OCI-LY1 (cell line): ENCODE results near the gene PKN1.
"Not testable (repeated sequence)": the region's sequence is repeated elsewhere in the genome, so short reads cannot be mapped to it uniquely, and the experiment has no call there.

Source experiments
- CTCF ChIP-seq: fragments of 200-600 bp; sonication (generic), shearing (Covaris generic); IDR thresholded peaks from 2 replicates; pipeline ENCODE4 v1.5.1; 2017; ENCODE audit warnings: mild to moderate bottlenecking, antibody characterized with exemption, low read length, moderate library complexity, mixed read lengths
- EZH2 ChIP-seq: fragments of 200-600 bp; sonication (generic), shearing (Covaris generic); IDR thresholded peaks from 2 replicates; pipeline ENCODE4 v1.8.0; 2017; ENCODE audit warnings: borderline replicate concordance, mixed run types, mild to moderate bottlenecking, antibody characterized with exemption, low read length, moderate library complexity, mixed read lengths

DNA sequence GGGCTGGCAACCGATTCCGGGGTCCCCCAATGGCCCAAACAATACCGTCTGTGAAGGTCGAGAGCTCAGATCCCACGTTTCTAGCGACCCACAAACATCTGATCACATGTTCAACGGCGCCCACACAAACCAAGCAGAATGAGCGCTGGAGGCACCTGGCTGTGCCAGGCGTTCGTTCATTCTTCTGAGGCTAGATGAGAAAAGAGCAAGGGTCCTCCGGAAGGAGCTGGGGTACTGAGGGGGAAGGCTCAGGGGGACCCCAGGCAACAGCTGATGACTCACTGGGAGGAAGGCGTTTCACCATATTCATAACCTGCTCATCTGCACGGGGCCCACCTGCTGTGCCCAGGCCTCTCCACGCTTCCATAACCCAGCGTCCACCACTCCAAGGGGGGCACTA, 35.9 kb upstream of the PKN1 start:
- TF ChIP-seq CTCF, EZH2: not testable (repeated sequence)
